Astrocyte (in vitro differentiated cells and primary cell): Measurements from ENCODE around the gene SDR42E1. TPM values are rescaled to one million over a fixed set of nuclear protein-coding genes. Genes with fewer than 3 reads are reported as not detected.
A peak's percentile ranks its signal among the peaks of the same experiment; 100 is the strongest.

ENCODE experiments used
- DNase-seq: peaks from one replicate; pipeline ENCODE4 v3.0.0-alpha.2; 2010; ENCODE audit warnings: low read depth
- FAIRE-seq: peaks from 2 replicates; lab custom pipeline; 2011; peaks lifted over from hg19 to GRCh38; lab: Jason Lieb, UNC
- H2AFZ ChIP-seq: 2 replicates; pipeline ENCODE4 v1.6.0; 2012; ENCODE audit warnings: low read depth, low read length, inconsistent platforms
- H3K27ac ChIP-seq: 2 replicates; pipeline ENCODE4 v1.5.1; 2011; ENCODE audit warnings: low read depth, low read length, inconsistent platforms
- H3K27me3 ChIP-seq: 2 replicates; pipeline ENCODE4 v1.6.0; 2011; ENCODE audit warnings: low read length, inconsistent platforms; ENCODE audit not compliant: insufficient read depth
- H3K36me3 ChIP-seq: 2 replicates; pipeline ENCODE4 v1.5.1; 2011; ENCODE audit warnings: low read length, inconsistent platforms; ENCODE audit not compliant: insufficient read depth
- H3K4me1 ChIP-seq: 2 replicates; pipeline ENCODE4 v1.5.1; 2011; ENCODE audit warnings: low read length, inconsistent platforms; ENCODE audit not compliant: insufficient read depth
- H3K4me2 ChIP-seq: 2 replicates; pipeline ENCODE4 v1.6.0; 2012; ENCODE audit warnings: low read length, inconsistent platforms
- H3K4me3 ChIP-seq: 2 replicates; pipeline ENCODE4 v1.5.1; 2011; ENCODE audit warnings: low read depth, mild to moderate bottlenecking, low read length, inconsistent platforms; ENCODE audit not compliant: insufficient read depth
- H3K79me2 ChIP-seq: 2 replicates; pipeline ENCODE4 v1.6.0; 2012; ENCODE audit warnings: mild to moderate bottlenecking, low read length, inconsistent platforms; ENCODE audit not compliant: insufficient read depth
- H3K9ac ChIP-seq: 2 replicates; pipeline ENCODE4 v1.6.0; 2012; ENCODE audit warnings: mild to moderate bottlenecking, low read length, inconsistent platforms
- H3K9me3 ChIP-seq: 2 replicates; pipeline ENCODE4 v1.5.1; 2012; ENCODE audit warnings: low read depth, mild to moderate bottlenecking, low read length, inconsistent platforms; ENCODE audit not compliant: insufficient read depth
- H4K20me1 ChIP-seq: 2 replicates; pipeline ENCODE4 v1.6.0; 2012; ENCODE audit warnings: low read length, inconsistent platforms; ENCODE audit not compliant: insufficient read depth
- H3K27ac Mint-ChIP-seq: one replicate; pipeline ENCODE4 v1.8.0; 2021; ENCODE audit warnings: mild to moderate bottlenecking, mixed read lengths; ENCODE audit not compliant: unreplicated experiment
- H3K27me3 Mint-ChIP-seq: one replicate; pipeline ENCODE4 v1.8.0; 2021; ENCODE audit warnings: low read depth, mixed read lengths; ENCODE audit not compliant: unreplicated experiment
- H3K36me3 Mint-ChIP-seq: one replicate; pipeline ENCODE4 v1.8.0; 2021; ENCODE audit warnings: low read depth, mixed read lengths; ENCODE audit not compliant: unreplicated experiment
- H3K4me1 Mint-ChIP-seq: one replicate; pipeline ENCODE4 v1.8.0; 2021; ENCODE audit warnings: low read depth, mixed read lengths; ENCODE audit not compliant: unreplicated experiment
- H3K4me3 Mint-ChIP-seq: one replicate; pipeline ENCODE4 v1.8.0; 2021; ENCODE audit warnings: mild to moderate bottlenecking, moderate library complexity, mixed read lengths; ENCODE audit not compliant: unreplicated experiment
- H3K9me3 Mint-ChIP-seq: one replicate; pipeline ENCODE4 v1.8.0; 2021; ENCODE audit warnings: mild to moderate bottlenecking, mixed read lengths; ENCODE audit not compliant: unreplicated experiment
- CTCF ChIP-seq: IDR thresholded peaks from 2 replicates; pipeline ENCODE4 v1.5.1; 2011; ENCODE audit warnings: low read depth, mild to moderate bottlenecking, inconsistent platforms, low read length, moderate library complexity; ENCODE audit not compliant: insufficient read depth
- EZH2 ChIP-seq: IDR thresholded peaks from 2 replicates; pipeline ENCODE4 v1.6.1; 2012; ENCODE audit warnings: mild to moderate bottlenecking, low read length, inconsistent platforms; ENCODE audit not compliant: insufficient read depth
- total RNA-seq: library from RNA; stranded (reverse); gene quantifications from 2 replicates; pipeline ENCODE4 v1.2.1, GENCODE V29; 2021

The SDR42E1 gene
- total RNA-seq, 1 donor from 2014 or later: not detected

- H3K9me3 ChIP-seq: no peaks in the 10 kb centered on the region
- H3K9ac ChIP-seq: no peak overlapping the region
- peak overlapping the region; percentile 28 for H3K27ac Mint-ChIP-seq
- peaks cover 19% of the 10 kb centered on the region for H3K27me3 Mint-ChIP-seq
- H3K4me1 ChIP-seq: peaks cover 13% of the 10 kb centered on the region
- peak overlapping the region; percentile 75 for H3K27ac ChIP-seq
- TF ChIP-seq CTCF (no peak), EZH2 (no peak)
- H3K4me2 ChIP-seq: peak overlapping the region; percentile 54
- H4K20me1 ChIP-seq: no peaks in the 10 kb centered on the region
- H3K4me1 Mint-ChIP-seq: peaks cover 8% of the 10 kb centered on the region
- H3K27me3 ChIP-seq: peaks cover 6% of the 10 kb centered on the region
- no peaks in the 10 kb centered on the region for H3K79me2 ChIP-seq
- H3K9me3 Mint-ChIP-seq: peaks cover 1% of the 10 kb centered on the region
- no peak overlapping the region for H3K4me3 ChIP-seq
- no peaks in the 10 kb centered on the region for H3K36me3 Mint-ChIP-seq
- H2AFZ ChIP-seq: peak overlapping the region; percentile 22
- no peak for FAIRE-seq
- no peak for DNase-seq
- H3K4me3 Mint-ChIP-seq: no peak overlapping the region
- H3K36me3 ChIP-seq: no peaks in the 10 kb centered on the region
Observed at GRCh38 chr16:82044585-82044911, 33.3 kb upstream of the SDR42E1 start.

DNA sequence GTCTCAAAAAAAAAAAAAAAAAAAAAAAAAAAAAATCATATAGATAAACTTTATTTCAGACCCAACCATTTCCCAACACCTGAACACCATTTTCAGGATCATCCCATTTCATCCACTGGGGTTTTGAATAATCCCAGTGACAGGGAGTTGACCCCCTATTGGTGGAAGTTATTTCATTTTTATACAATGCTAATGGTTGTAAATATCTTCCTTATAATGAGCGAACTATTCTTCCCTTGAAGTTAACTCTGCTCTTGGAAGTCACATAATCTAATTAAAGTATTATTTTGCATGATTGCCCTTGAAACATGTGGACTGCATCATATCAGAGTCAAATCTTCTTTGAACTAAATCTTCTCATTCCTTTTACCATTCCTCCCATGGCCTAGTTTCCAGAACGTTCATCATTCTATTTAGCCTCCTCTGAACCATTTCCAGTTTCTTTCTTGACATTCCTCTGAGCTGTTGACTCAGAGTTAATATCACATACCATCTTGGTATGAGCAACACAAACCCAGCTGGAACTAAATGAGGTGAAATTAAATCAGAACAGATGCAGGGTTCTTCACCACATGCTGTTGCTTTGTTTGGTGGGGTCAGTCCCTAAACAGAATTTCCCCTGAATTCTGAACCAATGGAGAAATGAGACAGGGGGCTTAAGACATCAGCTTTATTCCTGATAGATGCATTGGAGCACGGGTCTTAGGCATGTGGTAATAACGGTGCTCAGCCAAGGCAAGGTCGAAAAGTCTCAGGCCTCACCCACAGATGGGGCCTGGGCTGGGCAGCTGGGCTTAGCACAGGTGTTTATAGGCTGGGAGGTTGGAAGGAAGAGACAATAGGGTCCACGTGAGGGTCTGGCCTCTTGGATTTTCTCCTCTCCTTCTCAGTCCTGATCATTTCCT is 32.7 kb upstream of the SDR42E1 start:
- no peak overlapping the region for H3K9ac ChIP-seq
- Mint-ChIP-seq H3K9me3 (peaks cover 1% of the 10 kb centered on the region), H3K4me3 (no peak overlapping the region), H3K36me3 (no peaks in the 10 kb centered on the region), H3K27ac (peak overlapping the region; percentile 21), H3K27me3 (peaks cover 22% of the 10 kb centered on the region), H3K4me1 (peaks cover 8% of the 10 kb centered on the region)
- no peaks in the 10 kb centered on the region for H4K20me1 ChIP-seq
- no peak for FAIRE-seq
- DNase-seq: peak; percentile 99
- peaks cover 13% of the 10 kb centered on the region for H3K4me1 ChIP-seq
- no peaks in the 10 kb centered on the region for H3K36me3 ChIP-seq
- peak overlapping the region; percentile 75 for H3K27ac ChIP-seq
- peaks cover 2% of the 10 kb centered on the region for H3K27me3 ChIP-seq
- no peaks in the 10 kb centered on the region for H3K9me3 ChIP-seq
- H3K4me2 ChIP-seq: peak overlapping the region; percentile 54
- TF ChIP-seq CTCF: no peak
- TF ChIP-seq EZH2: no peak
- H3K79me2 ChIP-seq: no peaks in the 10 kb centered on the region
- H2AFZ ChIP-seq: peak overlapping the region; percentile 22
- H3K4me3 ChIP-seq: no peak overlapping the region

GRCh38 chr16:82042846-82043245 is 31.6 kb upstream of the SDR42E1 start:
- Mint-ChIP-seq H3K27ac (no peak overlapping the region), H3K27me3 (peaks cover 22% of the 10 kb centered on the region), H3K9me3 (peaks cover 1% of the 10 kb centered on the region), H3K36me3 (no peaks in the 10 kb centered on the region), H3K4me1 (peaks cover 8% of the 10 kb centered on the region), H3K4me3 (no peak overlapping the region)
- H3K79me2 ChIP-seq: no peaks in the 10 kb centered on the region
- H2AFZ ChIP-seq: no peak overlapping the region
- TF ChIP-seq EZH2 (no peak), CTCF (no peak)
- no peaks in the 10 kb centered on the region for H4K20me1 ChIP-seq
- H3K27me3 ChIP-seq: peaks cover 4% of the 10 kb centered on the region
- H3K4me1 ChIP-seq: peaks cover 13% of the 10 kb centered on the region
- no peak overlapping the region for H3K4me3 ChIP-seq
- H3K9ac ChIP-seq: no peak overlapping the region
- no peak overlapping the region for H3K4me2 ChIP-seq
- no peaks in the 10 kb centered on the region for H3K36me3 ChIP-seq
- no peaks in the 10 kb centered on the region for H3K9me3 ChIP-seq
- FAIRE-seq: no peak
- H3K27ac ChIP-seq: peak overlapping the region; percentile 18
- DNase-seq: peak; percentile 66
